22Rv1 (cell line): ENCODE results near the gene PRMT5.

Experiments
- CTCF ChIP-seq: fragments of 450-650 bp; IDR thresholded peaks from 2 replicates; pipeline ENCODE4 v1.5.1; 2017; ENCODE audit warnings: mild to moderate bottlenecking
- ZFX ChIP-seq: fragments of 450-650 bp; IDR thresholded peaks from 2 replicates; pipeline ENCODE4 v1.6.1; 2017; ENCODE audit warnings: antibody characterized with exemption, borderline replicate concordance

DNA sequence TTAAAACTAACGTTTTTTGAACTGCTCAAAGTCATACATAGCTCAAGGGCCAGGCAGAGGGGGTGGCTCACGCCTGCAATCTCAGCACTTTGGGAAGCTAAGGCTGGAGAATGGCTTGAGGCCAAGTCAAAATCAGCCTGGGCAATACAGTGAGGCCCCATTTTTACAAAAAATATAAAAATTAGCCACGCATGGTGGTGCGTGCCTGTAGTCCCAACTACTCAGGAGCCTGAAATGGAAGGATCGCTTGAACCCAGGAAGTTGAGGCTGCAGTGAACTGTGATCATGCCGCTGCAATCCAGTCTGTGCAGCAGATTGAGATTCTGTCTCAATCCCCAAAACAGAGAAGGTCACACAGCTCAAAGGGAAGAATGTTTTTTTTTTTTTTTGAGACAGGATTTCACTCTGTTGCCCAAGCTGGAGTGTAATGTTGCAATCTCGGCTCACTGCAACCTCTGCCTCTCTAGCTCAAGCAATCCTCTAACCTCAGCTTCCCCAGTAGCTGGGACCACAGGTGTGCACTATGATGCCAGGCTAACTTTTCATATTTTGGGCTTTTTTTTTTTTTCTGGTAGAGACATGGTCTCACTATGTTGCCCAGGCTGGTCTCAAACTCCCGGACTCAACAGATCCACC lies 13.2 kb downstream of the PRMT5 start:
- TF ChIP-seq CTCF (no peak), ZFX (no peak)
